Measurements from ENCODE around the gene STC2. TPM values are rescaled to one million over a fixed set of nuclear protein-coding genes. Genes with fewer than 3 reads are reported as not detected.

The STC2 gene
- total and polyA plus RNA-seq, 4 experiments from 2014 or later = not detected

DNA sequence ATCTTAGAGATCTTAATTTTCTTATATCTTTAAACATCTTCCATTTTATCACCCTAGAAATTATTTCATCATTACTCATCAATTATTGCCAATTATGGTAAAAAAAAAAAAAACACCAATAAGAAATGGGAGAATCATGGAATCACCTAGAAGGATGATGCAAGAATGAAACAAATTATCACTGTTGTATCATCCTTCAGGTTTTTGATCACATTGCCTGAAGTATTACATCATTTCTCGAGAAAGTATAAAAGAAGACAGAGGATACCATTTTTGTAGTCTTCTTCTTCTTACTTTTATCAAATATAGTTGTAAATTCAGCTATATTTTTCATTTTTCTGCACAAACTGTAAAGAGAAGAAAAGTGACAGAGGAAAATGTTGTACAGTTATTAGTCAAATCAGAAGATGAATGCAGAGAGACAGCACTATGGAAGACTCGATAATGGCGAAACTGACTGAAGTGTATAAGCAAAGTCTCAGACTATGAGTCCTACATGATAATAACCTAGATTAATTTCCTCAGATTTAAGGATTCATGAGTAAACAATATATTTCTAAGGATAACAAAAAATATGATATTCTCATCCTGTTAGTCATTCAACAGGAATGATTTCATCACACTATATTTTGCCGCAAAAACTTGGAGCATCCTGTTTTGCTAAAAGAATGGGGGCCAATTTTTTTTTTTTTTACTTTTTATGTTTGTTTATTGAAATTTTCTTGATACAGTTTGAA is 5.9 kb upstream of the STC2 start:
- ChIA-PET POLR2A (ENCODE audit: partially characterized antibody) (no interaction called here), CTCF (ENCODE audit: partially characterized antibody) (no interaction called here)
- Histone ChIP-seq H3K4me1 (ENCODE audit: insufficient read depth, low read length) (no peaks in the 10 kb centered on the region), H3K4me3 (ENCODE audit: low read length in 2 of 2) (no peak overlapping the region), H3K36me3 (ENCODE audit: insufficient read depth, low read length) (no peaks in the 10 kb centered on the region), H3K27me3 (ENCODE audit: insufficient read depth, low read length) (peaks cover 3% of the 10 kb centered on the region), H3K9me3 (ENCODE audit: control insufficient read depth in 1 of 2, low read length in 2 of 2) (no peaks in the 10 kb centered on the region), H3K27ac (ENCODE audit: low read depth, low read length) (no peak overlapping the region)
- H3K36me3 Mint-ChIP-seq = no peaks in the 10 kb centered on the region
- peaks cover 21 to 42% of the 10 kb centered on the region in 2 donors for H3K27me3 Mint-ChIP-seq
- peaks cover 0 to 3% (median 0%) of the 10 kb centered on the region in 8 donors for H3K9me3 Mint-ChIP-seq
- peaks cover 0 to 2% (median 1%) of the 10 kb centered on the region in 4 donors for H3K4me1 Mint-ChIP-seq
- DNase-seq = no peak
- H3K4me3 Mint-ChIP-seq = no peak overlapping the region
- H3K27ac Mint-ChIP-seq = no peak overlapping the region
- intact Hi-C loops (cut with micrococcal nuclease) = loop anchor here (5.0 kb wide), 1 partner anchor 42 kb away; no protein-coding TSS in a partner anchor

DNA sequence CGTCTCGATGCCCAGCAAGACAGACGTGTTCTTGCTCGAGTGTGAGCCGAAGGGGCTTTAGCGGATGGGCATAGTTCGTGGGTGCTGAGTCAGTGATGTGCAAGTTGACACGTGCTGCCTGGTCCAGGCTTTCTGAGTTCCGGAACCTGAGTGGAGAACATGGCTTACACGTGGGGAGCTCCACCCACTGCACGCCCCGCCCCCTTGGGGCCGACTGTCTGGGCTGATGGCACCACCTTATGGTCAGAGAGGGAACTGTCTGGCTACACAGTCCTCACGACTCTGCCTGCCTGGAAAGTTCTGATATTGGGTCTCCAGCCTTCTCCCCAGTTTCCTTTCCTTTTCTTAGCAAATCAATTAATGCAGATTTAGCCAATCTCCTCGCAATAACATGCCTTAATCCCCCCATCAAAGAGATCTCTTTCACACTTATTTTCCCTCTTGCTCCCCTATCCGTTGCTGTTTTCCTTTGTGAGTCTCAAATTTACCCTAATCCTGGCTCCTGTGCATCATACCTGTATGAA is 3.8 kb upstream of the STC2 start:
- intact Hi-C loops (cut with micrococcal nuclease) = loop anchor here (5.0 kb wide), 1 partner anchor 40 kb away; no protein-coding TSS in a partner anchor
- Histone ChIP-seq H3K4me3 (ENCODE audit: low read length in 2 of 2) (no peak overlapping the region), H3K27me3 (ENCODE audit: insufficient read depth, low read length) (peaks cover 10% of the 10 kb centered on the region), H3K27ac (ENCODE audit: low read depth, low read length) (no peak overlapping the region), H3K4me1 (ENCODE audit: insufficient read depth, low read length) (no peaks in the 10 kb centered on the region), H3K36me3 (ENCODE audit: insufficient read depth, low read length) (no peaks in the 10 kb centered on the region), H3K9me3 (ENCODE audit: control insufficient read depth in 1 of 2, low read length in 2 of 2) (no peaks in the 10 kb centered on the region)
- no peaks in the 10 kb centered on the region for H3K36me3 Mint-ChIP-seq
- no peak overlapping the region for H3K4me3 Mint-ChIP-seq
- H3K4me1 Mint-ChIP-seq = peaks cover 3 to 16% (median 13%) of the 10 kb centered on the region in 4 donors
- peaks cover 33 to 44% of the 10 kb centered on the region in 2 donors for H3K27me3 Mint-ChIP-seq
- ChIA-PET CTCF (ENCODE audit: partially characterized antibody) (interaction anchor here (0.8 to 1.2 kb wide), 3 partner anchors 36 to 40 kb away, joined by 3 to 7 read pairs (median 3); no protein-coding TSS in a partner anchor), POLR2A (ENCODE audit: partially characterized antibody) (interaction anchor here (1.0 kb wide), 1 partner anchor 38 kb away, joined by 4 read pairs; no protein-coding TSS in a partner anchor)
- peaks cover 0 to 3% (median 0%) of the 10 kb centered on the region in 8 donors for H3K9me3 Mint-ChIP-seq
- H3K27ac Mint-ChIP-seq = no peak overlapping the region
- peak; percentile 41 to 66 (median 51) for DNase-seq

DNA sequence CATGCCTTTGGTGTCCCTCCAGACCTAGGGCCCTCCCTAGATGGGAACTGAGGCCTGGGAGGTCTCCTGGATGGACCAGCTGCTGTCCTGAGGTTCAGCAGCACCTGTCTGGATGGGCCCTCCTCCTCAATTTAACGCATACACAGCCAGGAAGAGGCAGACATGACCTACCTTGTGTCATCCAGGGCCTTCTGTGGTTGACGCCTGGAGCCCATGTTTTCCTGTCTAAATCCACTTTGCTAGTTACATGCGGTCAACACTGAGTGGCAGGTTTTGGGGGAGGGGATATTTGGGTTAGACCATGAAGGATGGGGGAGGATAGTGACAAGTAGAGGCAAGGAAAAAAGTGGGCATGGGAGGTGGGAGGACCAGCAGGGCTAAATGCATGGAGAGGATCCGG is 3.1 kb upstream of the STC2 start:
- H3K27me3 ChIP-seq (ENCODE audit: insufficient read depth, low read length) = peaks cover 10% of the 10 kb centered on the region
- no peak overlapping the region for H3K4me3 Mint-ChIP-seq
- no peak overlapping the region for H3K27ac ChIP-seq (ENCODE audit: low read depth, low read length)
- no peak for DNase-seq
- H3K4me1 Mint-ChIP-seq = peaks cover 3 to 21% (median 13%) of the 10 kb centered on the region in 4 donors
- intact Hi-C loops (cut with micrococcal nuclease) = loop anchor here (5.0 kb wide), 1 partner anchor 39 kb away; no protein-coding TSS in a partner anchor
- no peaks in the 10 kb centered on the region for H3K36me3 ChIP-seq (ENCODE audit: insufficient read depth, low read length)
- H3K27ac Mint-ChIP-seq = no peak overlapping the region
- ChIA-PET POLR2A (ENCODE audit: partially characterized antibody) (interaction anchor here (1.0 kb wide), 1 partner anchor 37 kb away, joined by 4 read pairs; no protein-coding TSS in a partner anchor), CTCF (ENCODE audit: partially characterized antibody) (interaction anchor here (0.8 to 1.2 kb wide), 3 partner anchors 35 to 39 kb away, joined by 3 to 7 read pairs (median 3); no protein-coding TSS in a partner anchor)
- no peaks in the 10 kb centered on the region for H3K36me3 Mint-ChIP-seq
- peaks cover 36 to 47% of the 10 kb centered on the region in 2 donors for H3K27me3 Mint-ChIP-seq
- peaks cover 4% of the 10 kb centered on the region for H3K4me1 ChIP-seq (ENCODE audit: insufficient read depth, low read length)
- H3K9me3 Mint-ChIP-seq = peaks cover 0 to 3% (median 0%) of the 10 kb centered on the region in 8 donors
- H3K9me3 ChIP-seq (ENCODE audit: control insufficient read depth in 1 of 2, low read length in 2 of 2) = no peaks in the 10 kb centered on the region
- no peak overlapping the region for H3K4me3 ChIP-seq (ENCODE audit: low read length in 2 of 2)

DNA sequence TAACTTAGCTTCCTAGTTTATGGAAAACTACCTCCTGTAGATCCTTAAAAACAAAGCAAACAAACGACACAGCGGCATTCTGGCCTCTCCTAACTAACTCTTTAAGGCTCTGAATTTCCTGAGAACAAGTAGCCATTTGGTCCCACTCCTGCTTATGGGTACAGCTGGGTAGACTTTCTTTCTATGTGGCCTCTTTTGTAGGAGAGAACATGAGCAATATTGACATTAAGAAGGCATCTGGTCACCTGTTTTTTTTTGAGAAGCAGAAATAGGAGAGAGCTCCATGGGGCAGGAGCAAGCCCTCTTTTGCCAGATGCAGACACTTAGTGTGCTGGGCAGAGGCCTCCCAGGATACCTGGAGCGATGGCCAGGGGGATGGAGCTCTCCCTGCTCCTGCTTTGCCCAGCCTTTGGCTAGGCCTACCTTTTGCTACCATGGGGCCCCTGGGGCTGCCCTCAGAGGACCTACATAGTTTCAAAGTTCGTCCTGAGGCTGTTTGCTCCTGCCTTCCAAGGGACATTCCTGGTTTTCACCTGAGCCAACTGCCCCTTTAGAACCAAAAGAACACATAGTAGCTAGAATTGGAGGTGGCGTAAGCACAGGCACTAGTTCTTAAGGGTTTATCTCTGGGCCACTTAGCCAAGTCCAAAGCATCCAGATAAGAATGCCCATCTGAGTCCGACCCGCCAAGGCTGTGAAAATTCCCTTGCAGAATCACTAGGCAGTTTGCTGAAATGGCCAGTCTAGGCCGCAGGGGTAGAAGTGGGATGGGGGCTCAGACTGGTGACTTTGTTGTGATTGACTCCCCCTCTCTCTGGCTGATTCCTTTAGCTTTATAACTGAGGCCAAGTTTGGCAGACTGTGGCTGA is 2.4 kb upstream of the STC2 start:
- Histone ChIP-seq H3K27me3 (ENCODE audit: insufficient read depth, low read length) (peaks cover 14% of the 10 kb centered on the region), H3K9me3 (ENCODE audit: control insufficient read depth in 1 of 2, low read length in 2 of 2) (no peaks in the 10 kb centered on the region), H3K36me3 (ENCODE audit: insufficient read depth, low read length) (no peaks in the 10 kb centered on the region), H3K4me1 (ENCODE audit: insufficient read depth, low read length) (peaks cover 4% of the 10 kb centered on the region), H3K4me3 (ENCODE audit: low read length in 2 of 2) (no peak overlapping the region), H3K27ac (ENCODE audit: low read depth, low read length) (no peak overlapping the region)
- DNase-seq = no peak
- peak overlapping the region in 2 of 8 donors; percentile 45 to 66 for H3K4me3 Mint-ChIP-seq
- no peaks in the 10 kb centered on the region for H3K36me3 Mint-ChIP-seq
- intact Hi-C loops (cut with micrococcal nuclease) = loop anchor here (5.0 kb wide), 1 partner anchor 38 kb away; no protein-coding TSS in a partner anchor
- peaks cover 3 to 21% (median 15%) of the 10 kb centered on the region in 4 donors for H3K4me1 Mint-ChIP-seq
- H3K27me3 Mint-ChIP-seq = peaks cover 37 to 44% of the 10 kb centered on the region in 2 donors
- CTCF ChIA-PET (ENCODE audit: partially characterized antibody) = interaction anchor here (1.3 kb wide), 1 partner anchor 37 kb away, joined by 4 read pairs; no protein-coding TSS in a partner anchor
- POLR2A ChIA-PET (ENCODE audit: partially characterized antibody) = no interaction called here
- no peak overlapping the region for H3K27ac Mint-ChIP-seq
- peaks cover 0 to 3% (median 0%) of the 10 kb centered on the region in 8 donors for H3K9me3 Mint-ChIP-seq

DNA sequence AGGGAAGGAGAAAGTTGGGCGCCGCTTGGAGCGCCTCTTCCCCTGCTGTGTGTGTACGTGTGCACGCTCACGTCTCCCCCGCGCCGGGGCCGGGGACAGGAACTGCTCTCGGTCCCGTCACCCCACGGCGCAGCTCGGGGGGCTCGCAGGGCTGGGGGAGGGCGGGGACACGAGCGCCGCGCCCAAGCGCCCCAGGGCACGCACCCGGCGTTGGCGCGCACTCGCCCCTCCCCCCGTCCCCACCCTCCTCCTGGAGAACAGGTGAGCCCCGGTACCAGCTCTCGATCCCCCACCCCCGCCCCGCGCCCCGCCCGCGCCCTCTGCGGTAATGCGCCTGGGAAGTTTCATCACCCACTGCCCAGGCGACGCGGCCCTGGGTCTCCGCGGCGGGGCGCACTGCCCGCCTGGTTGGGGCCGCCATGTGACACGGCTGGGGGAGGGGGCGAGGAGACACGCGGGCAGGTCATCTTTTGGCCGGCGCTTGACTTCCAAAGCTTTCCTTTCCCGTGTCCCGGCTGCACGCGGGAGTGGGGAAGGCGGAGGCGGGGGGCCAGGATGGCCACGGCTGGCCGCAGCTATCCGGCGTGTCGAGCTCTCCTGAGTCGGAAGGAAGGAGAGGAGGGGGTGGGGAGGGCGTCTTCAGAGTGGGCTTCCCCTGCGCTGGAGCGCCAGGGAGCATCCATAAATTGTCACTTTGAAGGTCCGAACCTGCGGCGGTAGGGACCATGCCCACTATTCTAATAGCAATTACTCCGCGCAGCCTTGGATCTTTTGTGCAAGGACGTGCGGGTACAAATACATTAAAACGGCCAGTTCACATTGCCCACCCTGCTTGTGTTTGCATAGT is 1.5 kb upstream of the STC2 start:
- H3K27ac Mint-ChIP-seq = no peak overlapping the region
- no peak for DNase-seq
- peaks cover 21% of the 10 kb centered on the region for H3K27me3 ChIP-seq (ENCODE audit: insufficient read depth, low read length)

DNA sequence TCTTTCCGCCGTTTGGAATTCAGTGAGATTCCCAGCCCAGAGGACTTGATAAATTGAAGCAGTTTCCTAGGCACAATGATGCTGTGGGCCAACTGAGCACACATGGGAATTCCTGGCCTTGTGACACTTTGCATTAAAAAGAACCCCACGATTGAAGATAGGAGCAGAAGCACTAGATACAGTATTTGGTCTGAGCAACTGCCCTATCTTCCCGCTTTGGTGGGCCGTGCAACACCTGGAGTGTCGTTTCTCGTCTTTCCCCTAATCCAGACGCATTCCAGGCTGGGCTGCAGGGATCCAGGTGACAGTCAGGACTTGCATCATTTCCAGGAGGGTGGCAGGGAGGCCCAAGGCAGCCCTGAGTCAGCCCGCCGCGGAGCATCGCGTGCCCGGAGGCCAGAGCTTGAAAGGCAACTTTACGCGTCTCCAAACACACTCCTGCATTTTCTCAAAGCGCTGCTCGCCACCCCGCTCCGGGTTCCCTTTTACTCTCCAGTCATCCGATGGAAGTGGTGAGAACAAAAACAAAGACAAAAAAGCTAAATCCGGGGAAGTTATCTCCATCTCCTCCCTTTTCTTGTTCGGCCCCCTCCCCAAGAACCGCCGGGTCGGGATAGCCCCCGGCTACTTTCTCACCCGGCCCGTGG is 753 bp upstream of the STC2 start:
- Histone ChIP-seq H3K4me3 (ENCODE audit: low read length in 2 of 2) (no peak overlapping the region), H3K36me3 (ENCODE audit: insufficient read depth, low read length) (no peaks in the 10 kb centered on the region), H3K27ac (ENCODE audit: low read depth, low read length) (no peak overlapping the region), H3K9me3 (ENCODE audit: control insufficient read depth in 1 of 2, low read length in 2 of 2) (no peaks in the 10 kb centered on the region), H3K4me1 (ENCODE audit: insufficient read depth, low read length) (peaks cover 4% of the 10 kb centered on the region), H3K27me3 (ENCODE audit: insufficient read depth, low read length) (peaks cover 23% of the 10 kb centered on the region)
- H3K27me3 Mint-ChIP-seq = peaks cover 46 to 58% of the 10 kb centered on the region in 2 donors
- intact Hi-C loops (cut with micrococcal nuclease) = no loop called here
- POLR2A ChIA-PET (ENCODE audit: partially characterized antibody) = no interaction called here
- no peaks in the 10 kb centered on the region for H3K36me3 Mint-ChIP-seq
- CTCF ChIA-PET (ENCODE audit: partially characterized antibody) = no interaction called here
- H3K9me3 Mint-ChIP-seq = peaks cover 0 to 3% (median 0%) of the 10 kb centered on the region in 8 donors
- H3K4me1 Mint-ChIP-seq = peaks cover 7 to 25% (median 18%) of the 10 kb centered on the region in 4 donors
- H3K27ac Mint-ChIP-seq = no peak overlapping the region
- peak overlapping the region in 6 of 8 donors; percentile 6 to 74 (median 36) for H3K4me3 Mint-ChIP-seq
- no peak for DNase-seq

More for the DNA sequence above, 1.5 kb upstream of the STC2 start:
- Histone ChIP-seq H3K36me3 (ENCODE audit: insufficient read depth, low read length) (no peaks in the 10 kb centered on the region), H3K9me3 (ENCODE audit: control insufficient read depth in 1 of 2, low read length in 2 of 2) (no peaks in the 10 kb centered on the region), H3K27ac (ENCODE audit: low read depth, low read length) (no peak overlapping the region), H3K4me3 (ENCODE audit: low read length in 2 of 2) (no peak overlapping the region), H3K4me1 (ENCODE audit: insufficient read depth, low read length) (peaks cover 4% of the 10 kb centered on the region)
- intact Hi-C loops (cut with micrococcal nuclease) = loop anchor here (5.0 kb wide), 1 partner anchor 37 kb away; no protein-coding TSS in a partner anchor
- peaks cover 0 to 3% (median 0%) of the 10 kb centered on the region in 8 donors for H3K9me3 Mint-ChIP-seq
- H3K4me3 Mint-ChIP-seq = peak overlapping the region in 4 of 8 donors; percentile 10 to 66 (median 35)
- CTCF ChIA-PET (ENCODE audit: partially characterized antibody) = interaction anchor here (1.3 kb wide), 1 partner anchor 36 kb away, joined by 4 read pairs; no protein-coding TSS in a partner anchor
- peaks cover 40 to 51% of the 10 kb centered on the region in 2 donors for H3K27me3 Mint-ChIP-seq
- POLR2A ChIA-PET (ENCODE audit: partially characterized antibody) = no interaction called here
- H3K36me3 Mint-ChIP-seq = no peaks in the 10 kb centered on the region
- peaks cover 5 to 21% (median 16%) of the 10 kb centered on the region in 4 donors for H3K4me1 Mint-ChIP-seq
